Type B pancreatic cell (in vitro differentiated cells): ENCODE data around the gene KLHL15. TPM values are rescaled to one million over a fixed set of nuclear protein-coding genes. Genes with fewer than 3 reads are reported as not detected.

Experiments used
- DNase-seq: peaks from one replicate; pipeline ENCODE4 v3.0.0; 2021; ENCODE audit warnings: mixed read lengths; ENCODE audit not compliant: unreplicated experiment; ENCODE audit errors: extremely low spot score
- H3K27ac Mint-ChIP-seq: 2 replicates; pipeline ENCODE4 v1.8.0; 2021; ENCODE audit warnings: mild to moderate bottlenecking, mixed read lengths
- H3K27me3 Mint-ChIP-seq: 2 replicates; pipeline ENCODE4 v1.8.0; 2021; ENCODE audit warnings: mixed read lengths
- H3K36me3 Mint-ChIP-seq: 2 replicates; pipeline ENCODE4 v1.8.0; 2021; ENCODE audit warnings: mixed read lengths
- H3K4me1 Mint-ChIP-seq: one replicate; pipeline ENCODE4 v1.8.0; 2021; ENCODE audit warnings: mixed read lengths; ENCODE audit not compliant: unreplicated experiment
- H3K4me3 Mint-ChIP-seq: 2 replicates; pipeline ENCODE4 v1.8.0; 2021; ENCODE audit warnings: mild to moderate bottlenecking, mixed read lengths
- H3K9me3 Mint-ChIP-seq: 2 replicates; pipeline ENCODE4 v1.8.0; 2021; ENCODE audit warnings: mixed read lengths
- total RNA-seq: library from RNA; stranded (reverse); gene quantifications from 2 replicates; pipeline ENCODE4 v1.2.1, GENCODE V29; 2021; ENCODE audit warnings: low replicate concordance
- TF ChIP-seq, protein P1 (sequence below): fragments of 200-600 bp; sonication (generic); conservative IDR thresholded peaks from 2 replicates; pipeline ENCODE4 v1.5.0; 2021; ENCODE audit warnings: antibody characterized with exemption, mild to moderate bottlenecking

The KLHL15 gene
- total RNA-seq, 1 donor from 2014 or later = 17.6 TPM

DNA sequence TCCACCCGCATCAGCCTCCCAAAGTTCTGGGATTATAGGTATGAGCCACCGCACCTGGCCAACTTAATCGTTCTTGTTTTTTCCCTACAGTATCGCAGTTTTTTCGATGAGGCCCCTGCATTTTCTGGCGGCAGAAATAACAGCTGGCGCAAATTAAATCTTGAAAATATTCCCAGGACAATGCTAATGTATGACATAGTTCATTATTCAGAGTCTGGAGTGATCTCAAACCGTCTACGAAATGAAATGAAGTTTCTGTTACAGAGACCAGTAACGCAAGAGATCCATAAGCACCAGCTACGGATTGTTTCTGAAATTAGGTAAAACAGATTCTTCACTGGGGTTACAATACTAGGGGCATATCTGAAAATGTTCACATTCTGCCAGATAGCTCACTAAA lies 91.9 kb downstream of the KLHL15 start:
- H3K27me3 Mint-ChIP-seq = peaks cover 20% of the 10 kb centered on the region

More for the DNA sequence above, 91.9 kb downstream of the KLHL15 start:
- H3K4me1 Mint-ChIP-seq = peaks cover 19% of the 10 kb centered on the region
- no peak overlapping the region for H3K4me3 Mint-ChIP-seq
- TF ChIP-seq, protein P1, sequence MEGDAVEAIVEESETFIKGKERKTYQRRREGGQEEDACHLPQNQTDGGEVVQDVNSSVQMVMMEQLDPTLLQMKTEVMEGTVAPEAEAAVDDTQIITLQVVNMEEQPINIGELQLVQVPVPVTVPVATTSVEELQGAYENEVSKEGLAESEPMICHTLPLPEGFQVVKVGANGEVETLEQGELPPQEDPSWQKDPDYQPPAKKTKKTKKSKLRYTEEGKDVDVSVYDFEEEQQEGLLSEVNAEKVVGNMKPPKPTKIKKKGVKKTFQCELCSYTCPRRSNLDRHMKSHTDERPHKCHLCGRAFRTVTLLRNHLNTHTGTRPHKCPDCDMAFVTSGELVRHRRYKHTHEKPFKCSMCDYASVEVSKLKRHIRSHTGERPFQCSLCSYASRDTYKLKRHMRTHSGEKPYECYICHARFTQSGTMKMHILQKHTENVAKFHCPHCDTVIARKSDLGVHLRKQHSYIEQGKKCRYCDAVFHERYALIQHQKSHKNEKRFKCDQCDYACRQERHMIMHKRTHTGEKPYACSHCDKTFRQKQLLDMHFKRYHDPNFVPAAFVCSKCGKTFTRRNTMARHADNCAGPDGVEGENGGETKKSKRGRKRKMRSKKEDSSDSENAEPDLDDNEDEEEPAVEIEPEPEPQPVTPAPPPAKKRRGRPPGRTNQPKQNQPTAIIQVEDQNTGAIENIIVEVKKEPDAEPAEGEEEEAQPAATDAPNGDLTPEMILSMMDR = no peak
- no peak overlapping the region for H3K27ac Mint-ChIP-seq
- DNase-seq = no peak
- H3K36me3 Mint-ChIP-seq = no peaks in the 10 kb centered on the region
- H3K9me3 Mint-ChIP-seq = no peaks in the 10 kb centered on the region

Other genes starting within 250 kb of the KLHL15 start
- gene SAT1, start 244.0 kb downstream of the KLHL15 start, total RNA-seq = 440 and 517 TPM in 2 replicates
- gene APOO, start 119.2 kb downstream of the KLHL15 start, total RNA-seq = 45.8 and 78.2 TPM in 2 replicates
- 0.40 TPM in 1 of 2 replicates, not detected in the other for gene CXorf58, start 119.2 kb downstream of the KLHL15 start, total RNA-seq
- gene EIF2S3, start 27.8 kb upstream of the KLHL15 start, total RNA-seq = 368 and 418 TPM in 2 replicates
- 68.8 and 79.7 TPM in 2 replicates for gene ZFX, start 122.5 kb upstream of the KLHL15 start, total RNA-seq